Breast epithelium (tissue), 3 donors: ENCODE measurements around the gene FAM237A.

Experiments used
- POLR2A ChIP-seq: fragments of 450-650 bp; IDR thresholded peaks from one replicate; pipeline ENCODE4 v1.6.1; 2016; ENCODE audit warnings: antibody characterized with exemption, mild to moderate bottlenecking, moderate library complexity
- POLR2AphosphoS5 ChIP-seq, 3 donors: sonication (generic); formaldehyde crosslinking; IDR thresholded peaks; one replicate each; pipeline ENCODE4 v1.6.1; 2017; ENCODE audit warnings: antibody characterized with exemption in 3 of 3
- TF ChIP-seq, protein P1 (sequence below), 3 donors: fragments of 450-650 bp; IDR thresholded peaks; one replicate each; pipeline ENCODE4 v1.5.1; 2016 to 2017; ENCODE audit warnings: antibody characterized with exemption in 3 of 3, mild to moderate bottlenecking in 3 of 3, moderate library complexity in 3 of 3

DNA sequence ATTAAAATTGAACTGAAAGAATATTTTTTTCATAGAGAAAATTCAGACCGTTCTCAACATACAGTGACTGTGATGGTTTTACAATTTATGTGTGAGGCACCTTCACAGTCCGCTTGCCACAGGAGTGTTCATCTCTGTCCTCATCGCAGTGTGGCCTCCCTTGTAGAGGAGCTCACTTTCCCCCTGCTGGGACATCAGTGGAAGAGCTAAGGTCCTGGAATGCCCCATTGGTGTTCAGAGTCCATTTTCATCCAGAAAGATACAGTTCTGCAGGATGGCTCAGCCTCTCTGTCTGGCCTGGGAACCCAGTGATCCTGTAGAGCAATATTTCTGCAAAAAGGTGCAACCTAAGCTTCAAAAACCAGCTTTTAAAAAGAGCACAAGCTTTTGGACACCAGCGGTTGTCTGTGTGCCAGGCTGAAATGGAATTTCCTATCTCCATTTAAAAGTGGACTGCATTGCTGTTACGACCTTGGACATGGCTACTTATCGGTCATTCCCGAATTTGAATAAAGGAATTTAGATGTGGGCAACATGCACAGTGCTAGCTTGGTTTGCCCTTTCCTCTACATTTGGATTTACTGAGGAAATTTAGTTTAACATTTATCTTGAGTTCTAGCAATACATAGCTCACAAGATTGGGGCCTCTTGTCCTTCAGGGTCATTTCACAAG lies 26.7 kb upstream of the FAM237A start:
- TF ChIP-seq, protein P1, sequence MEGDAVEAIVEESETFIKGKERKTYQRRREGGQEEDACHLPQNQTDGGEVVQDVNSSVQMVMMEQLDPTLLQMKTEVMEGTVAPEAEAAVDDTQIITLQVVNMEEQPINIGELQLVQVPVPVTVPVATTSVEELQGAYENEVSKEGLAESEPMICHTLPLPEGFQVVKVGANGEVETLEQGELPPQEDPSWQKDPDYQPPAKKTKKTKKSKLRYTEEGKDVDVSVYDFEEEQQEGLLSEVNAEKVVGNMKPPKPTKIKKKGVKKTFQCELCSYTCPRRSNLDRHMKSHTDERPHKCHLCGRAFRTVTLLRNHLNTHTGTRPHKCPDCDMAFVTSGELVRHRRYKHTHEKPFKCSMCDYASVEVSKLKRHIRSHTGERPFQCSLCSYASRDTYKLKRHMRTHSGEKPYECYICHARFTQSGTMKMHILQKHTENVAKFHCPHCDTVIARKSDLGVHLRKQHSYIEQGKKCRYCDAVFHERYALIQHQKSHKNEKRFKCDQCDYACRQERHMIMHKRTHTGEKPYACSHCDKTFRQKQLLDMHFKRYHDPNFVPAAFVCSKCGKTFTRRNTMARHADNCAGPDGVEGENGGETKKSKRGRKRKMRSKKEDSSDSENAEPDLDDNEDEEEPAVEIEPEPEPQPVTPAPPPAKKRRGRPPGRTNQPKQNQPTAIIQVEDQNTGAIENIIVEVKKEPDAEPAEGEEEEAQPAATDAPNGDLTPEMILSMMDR (IDR thresholded peaks at IDR 0.05), result no peak
- TF ChIP-seq POLR2A, result no peak
- TF ChIP-seq POLR2AphosphoS5 (IDR thresholded peaks at IDR 0.05), result no peak
